HepG2 (cell line): ENCODE measurements around the gene PRDX2. TPM values are rescaled to one million over a fixed set of nuclear protein-coding genes. Genes with fewer than 3 reads are reported as not detected.

Experiments
- DNMT1 ChIP-seq: sonication (generic); formaldehyde crosslinking; IDR thresholded peaks from 2 replicates; pipeline ENCODE4 v1.5.1; 2020; ENCODE audit warnings: mild to moderate bottlenecking, missing genetic modification reagents
- DR1 ChIP-seq: sonication (generic); formaldehyde crosslinking; IDR thresholded peaks from 2 replicates; pipeline ENCODE4 v1.8.0; 2021; ENCODE audit warnings: mild to moderate bottlenecking, missing genetic modification reagents, inconsistent platforms
- HNRNPUL1 ChIP-seq: fragments of 200-400 bp; formaldehyde crosslinking; IDR thresholded peaks from 2 replicates; pipeline ENCODE4 v1.6.1; 2017; ENCODE audit warnings: low read depth, mild to moderate bottlenecking, low read length, moderate library complexity
- IKZF5 ChIP-seq: IDR thresholded peaks from 2 replicates; pipeline ENCODE4 v1.6.1; 2018; ENCODE audit warnings: missing genetic modification reagents, mild to moderate bottlenecking, missing compliant biosample characterization
- KLF16 ChIP-seq, 2 experiments: sonication (generic) in 1 of 2; formaldehyde crosslinking in 1 of 2; IDR thresholded peaks; 2 replicates each; pipeline versions ENCODE4 v1.6.1 to v1.8.0; 2016 to 2023; ENCODE audit warnings: missing genetic modification reagents in 2 of 2, missing compliant biosample characterization in 1 of 2
- MEIS2 ChIP-seq: sonication (generic); formaldehyde crosslinking; IDR thresholded peaks from 2 replicates; pipeline ENCODE4 v1.9.0; 2021; ENCODE audit warnings: mild to moderate bottlenecking, missing genetic modification reagents
- NFE2L2 ChIP-seq: fragments of 150-350 bp; IDR thresholded peaks from 2 replicates; pipeline ENCODE4 v1.6.1; 2014; ENCODE audit warnings: low read length
- PRDM4 ChIP-seq: sonication (generic); formaldehyde crosslinking; IDR thresholded peaks from 2 replicates; pipeline ENCODE4 v1.9.0; 2021; ENCODE audit warnings: missing genetic modification reagents, borderline replicate concordance
- TMF1 ChIP-seq: sonication (generic); formaldehyde crosslinking; IDR thresholded peaks from 2 replicates; pipeline ENCODE4 v1.8.1; 2022; ENCODE audit warnings: low read depth, missing genetic modification reagents
- WIZ ChIP-seq: sonication (generic); formaldehyde crosslinking; IDR thresholded peaks from 2 replicates; pipeline ENCODE4 v1.5.1; 2020; ENCODE audit warnings: mild to moderate bottlenecking, missing genetic modification reagents
- ZNF232 ChIP-seq: sonication (generic); formaldehyde crosslinking; IDR thresholded peaks from 2 replicates; pipeline ENCODE4 v1.4.0; 2020; ENCODE audit warnings: missing genetic modification reagents, borderline replicate concordance
- ZSCAN21 ChIP-seq: sonication (generic); formaldehyde crosslinking; IDR thresholded peaks from 2 replicates; pipeline ENCODE4 v1.8.0; 2022; ENCODE audit warnings: mild to moderate bottlenecking, missing genetic modification reagents, moderate library complexity, borderline replicate concordance
- ZSCAN30 ChIP-seq: sonication (generic); formaldehyde crosslinking; IDR thresholded peaks from 2 replicates; pipeline ENCODE4 v1.5.0; 2020; ENCODE audit warnings: mild to moderate bottlenecking, missing genetic modification reagents
- ZSCAN31 ChIP-seq: sonication (generic); formaldehyde crosslinking; IDR thresholded peaks from 2 replicates; pipeline ENCODE4 v1.5.0; 2020; ENCODE audit warnings: low read depth, mild to moderate bottlenecking, missing genetic modification reagents
- polyA plus RNA-seq, 8 experiments: library from polyadenylated mRNA; depleted of rRNA in 3 of 8; stranded (reverse) in 7 of 8; unstranded in 1 of 8; fragments of >200 nt; fragmentation: Illumina TruSeq in 4 of 8; extraction: Trizol in 4 of 8; gene quantifications; 2 replicates each; pipeline versions ENCODE4 v1.2.1 to v1.2.3, GENCODE V29; 2011 to 2016; ENCODE audit warnings: low read depth in 4 of 8, missing spikeins in 1 of 8, mixed read lengths in 1 of 8; ENCODE audit not compliant: insufficient read depth in 1 of 8
- total RNA-seq, 5 experiments: library from RNA; depleted of rRNA; stranded (reverse); fragments of >200 nt; fragmentation: Illumina TruSeq; extraction: Trizol; gene quantifications; 2 replicates each; pipeline ENCODE4 v1.2.3, GENCODE V29; 2016; ENCODE audit warnings: low read depth in 1 of 5
- TF ChIP-seq, protein P1 (sequence below): sonication (generic); formaldehyde crosslinking; IDR thresholded peaks from 2 replicates; pipeline ENCODE4 v1.4.0; 2020; ENCODE audit warnings: missing genetic modification reagents, borderline replicate concordance
- TF ChIP-seq, protein P2 (sequence below): fragments of 450-650 bp; IDR thresholded peaks from 2 replicates; pipeline ENCODE4 v1.6.1; 2016

PRDX2 gene
- total and polyA plus RNA-seq, 2 of the 13 experiments (the other 11 are each of a cell fraction or from before 2014, with no cell fraction given), result 218 to 381 TPM

GRCh38 chr19:12792051-12792852 is 9.3 kb downstream of the PRDX2 start (continued):
- TF ChIP-seq IKZF5 (CRISPR knock-in tag) (peak; percentile 63), DNMT1 (CRISPR knock-in tag) (peak; percentile 78; the same call in 1 of the 2 replicates), ZSCAN30 (CRISPR knock-in tag) (no peak), PRDM4 (CRISPR knock-in tag) (no peak), ZSCAN31 (0 out of 2 replicates have a peak, but pooled peaks have one; percentile 49), MEIS2 (CRISPR knock-in tag) (peak; percentile 68), KLF16 (CRISPR knock-in tag; IDR thresholded peaks at IDR 0.05) (no peak), ZNF232 (CRISPR knock-in tag) (0 out of 2 replicates have a peak, but pooled peaks have one; percentile 50), HNRNPUL1 (no peak), TMF1 (CRISPR knock-in tag) (peak; percentile 82), DR1 (CRISPR knock-in tag) (peak; percentile 32; the same call in 1 of the 2 replicates), WIZ (CRISPR knock-in tag) (peak; percentile 28; the same call in 1 of the 2 replicates), NFE2L2 (no peak), ZSCAN21 (CRISPR knock-in tag) (peak; percentile 90; the same call in 1 of the 2 replicates)
- TF ChIP-seq, protein P1, sequence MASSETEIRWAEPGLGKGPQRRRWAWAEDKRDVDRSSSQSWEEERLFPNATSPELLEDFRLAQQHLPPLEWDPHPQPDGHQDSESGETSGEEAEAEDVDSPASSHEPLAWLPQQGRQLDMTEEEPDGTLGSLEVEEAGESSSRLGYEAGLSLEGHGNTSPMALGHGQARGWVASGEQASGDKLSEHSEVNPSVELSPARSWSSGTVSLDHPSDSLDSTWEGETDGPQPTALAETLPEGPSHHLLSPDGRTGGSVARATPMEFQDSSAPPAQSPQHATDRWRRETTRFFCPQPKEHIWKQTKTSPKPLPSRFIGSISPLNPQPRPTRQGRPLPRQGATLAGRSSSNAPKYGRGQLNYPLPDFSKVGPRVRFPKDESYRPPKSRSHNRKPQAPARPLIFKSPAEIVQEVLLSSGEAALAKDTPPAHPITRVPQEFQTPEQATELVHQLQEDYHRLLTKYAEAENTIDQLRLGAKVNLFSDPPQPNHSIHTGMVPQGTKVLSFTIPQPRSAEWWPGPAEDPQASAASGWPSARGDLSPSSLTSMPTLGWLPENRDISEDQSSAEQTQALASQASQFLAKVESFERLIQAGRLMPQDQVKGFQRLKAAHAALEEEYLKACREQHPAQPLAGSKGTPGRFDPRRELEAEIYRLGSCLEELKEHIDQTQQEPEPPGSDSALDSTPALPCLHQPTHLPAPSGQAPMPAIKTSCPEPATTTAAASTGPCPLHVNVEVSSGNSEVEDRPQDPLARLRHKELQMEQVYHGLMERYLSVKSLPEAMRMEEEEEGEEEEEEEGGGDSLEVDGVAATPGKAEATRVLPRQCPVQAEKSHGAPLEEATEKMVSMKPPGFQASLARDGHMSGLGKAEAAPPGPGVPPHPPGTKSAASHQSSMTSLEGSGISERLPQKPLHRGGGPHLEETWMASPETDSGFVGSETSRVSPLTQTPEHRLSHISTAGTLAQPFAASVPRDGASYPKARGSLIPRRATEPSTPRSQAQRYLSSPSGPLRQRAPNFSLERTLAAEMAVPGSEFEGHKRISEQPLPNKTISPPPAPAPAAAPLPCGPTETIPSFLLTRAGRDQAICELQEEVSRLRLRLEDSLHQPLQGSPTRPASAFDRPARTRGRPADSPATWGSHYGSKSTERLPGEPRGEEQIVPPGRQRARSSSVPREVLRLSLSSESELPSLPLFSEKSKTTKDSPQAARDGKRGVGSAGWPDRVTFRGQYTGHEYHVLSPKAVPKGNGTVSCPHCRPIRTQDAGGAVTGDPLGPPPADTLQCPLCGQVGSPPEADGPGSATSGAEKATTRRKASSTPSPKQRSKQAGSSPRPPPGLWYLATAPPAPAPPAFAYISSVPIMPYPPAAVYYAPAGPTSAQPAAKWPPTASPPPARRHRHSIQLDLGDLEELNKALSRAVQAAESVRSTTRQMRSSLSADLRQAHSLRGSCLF (CRISPR knock-in tag), result no peak
- TF ChIP-seq, protein P2, sequence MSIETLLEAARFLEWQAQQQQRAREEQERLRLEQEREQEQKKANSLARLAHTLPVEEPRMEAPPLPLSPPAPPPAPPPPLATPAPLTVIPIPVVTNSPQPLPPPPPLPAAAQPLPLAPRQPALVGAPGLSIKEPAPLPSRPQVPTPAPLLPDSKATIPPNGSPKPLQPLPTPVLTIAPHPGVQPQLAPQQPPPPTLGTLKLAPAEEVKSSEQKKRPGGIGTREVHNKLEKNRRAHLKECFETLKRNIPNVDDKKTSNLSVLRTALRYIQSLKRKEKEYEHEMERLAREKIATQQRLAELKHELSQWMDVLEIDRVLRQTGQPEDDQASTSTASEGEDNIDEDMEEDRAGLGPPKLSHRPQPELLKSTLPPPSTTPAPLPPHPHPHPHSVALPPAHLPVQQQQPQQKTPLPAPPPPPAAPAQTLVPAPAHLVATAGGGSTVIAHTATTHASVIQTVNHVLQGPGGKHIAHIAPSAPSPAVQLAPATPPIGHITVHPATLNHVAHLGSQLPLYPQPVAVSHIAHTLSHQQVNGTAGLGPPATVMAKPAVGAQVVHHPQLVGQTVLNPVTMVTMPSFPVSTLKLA, result no peak
